ENCODE measurements around the gene VEGFB.

DNA sequence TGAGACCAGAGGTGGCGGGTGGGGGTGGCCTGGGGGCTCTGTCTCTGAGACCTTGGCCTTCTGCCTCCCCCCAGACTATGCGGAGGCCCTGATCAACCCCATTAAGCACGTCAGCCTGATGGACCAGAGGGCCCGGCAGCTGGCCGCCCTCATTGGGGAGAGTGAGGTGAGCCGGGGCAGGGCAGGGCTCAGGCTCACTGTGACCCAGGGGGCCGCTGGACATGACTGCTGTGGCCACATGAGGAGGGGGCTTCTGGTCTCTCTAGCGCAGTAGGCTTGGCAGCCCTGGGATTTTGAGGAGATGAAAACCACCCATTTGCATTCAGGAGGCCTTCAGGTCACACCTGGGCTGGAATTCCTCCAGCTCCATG, 29.5 kb downstream of the VEGFB start:
- TF ChIP-seq, protein P1, sequence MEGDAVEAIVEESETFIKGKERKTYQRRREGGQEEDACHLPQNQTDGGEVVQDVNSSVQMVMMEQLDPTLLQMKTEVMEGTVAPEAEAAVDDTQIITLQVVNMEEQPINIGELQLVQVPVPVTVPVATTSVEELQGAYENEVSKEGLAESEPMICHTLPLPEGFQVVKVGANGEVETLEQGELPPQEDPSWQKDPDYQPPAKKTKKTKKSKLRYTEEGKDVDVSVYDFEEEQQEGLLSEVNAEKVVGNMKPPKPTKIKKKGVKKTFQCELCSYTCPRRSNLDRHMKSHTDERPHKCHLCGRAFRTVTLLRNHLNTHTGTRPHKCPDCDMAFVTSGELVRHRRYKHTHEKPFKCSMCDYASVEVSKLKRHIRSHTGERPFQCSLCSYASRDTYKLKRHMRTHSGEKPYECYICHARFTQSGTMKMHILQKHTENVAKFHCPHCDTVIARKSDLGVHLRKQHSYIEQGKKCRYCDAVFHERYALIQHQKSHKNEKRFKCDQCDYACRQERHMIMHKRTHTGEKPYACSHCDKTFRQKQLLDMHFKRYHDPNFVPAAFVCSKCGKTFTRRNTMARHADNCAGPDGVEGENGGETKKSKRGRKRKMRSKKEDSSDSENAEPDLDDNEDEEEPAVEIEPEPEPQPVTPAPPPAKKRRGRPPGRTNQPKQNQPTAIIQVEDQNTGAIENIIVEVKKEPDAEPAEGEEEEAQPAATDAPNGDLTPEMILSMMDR (IDR thresholded peaks at IDR 0.05; ENCODE audit: extremely low read depth in 1 of 2, insufficient read depth in 1 of 2, low read depth in 1 of 2, low read length in 2 of 2), result no peak
- TF ChIP-seq MAX (IDR thresholded peaks at IDR 0.05; ENCODE audit: insufficient read depth, insufficient read length) (no peak), EZH2 (IDR thresholded peaks at IDR 0.05; ENCODE audit: borderline replicate concordance, low read depth, low read length, severe bottlenecking) (no peak), MYC (IDR thresholded peaks at IDR 0.05; ENCODE audit: low read depth, low read length) (no peak), POLR2A (IDR thresholded peaks at IDR 0.05; ENCODE audit: low read depth, low read length) (no peak), JUN (IDR thresholded peaks at IDR 0.05; ENCODE audit: borderline replicate concordance, insufficient read depth, insufficient read length, low read depth) (no peak)
